GM21825 (cell line): Measurements from ENCODE around the gene ARHGAP28.

Experiments used
- ATAC-seq: cut with Tn5 transposase; IDR thresholded peaks from one replicate; pipeline ENCODE4 v1.9.1; 2021; ENCODE audit warnings: mild to moderate bottlenecking, moderate library complexity; ENCODE audit not compliant: unreplicated experiment

ARHGAP28 gene

DNA sequence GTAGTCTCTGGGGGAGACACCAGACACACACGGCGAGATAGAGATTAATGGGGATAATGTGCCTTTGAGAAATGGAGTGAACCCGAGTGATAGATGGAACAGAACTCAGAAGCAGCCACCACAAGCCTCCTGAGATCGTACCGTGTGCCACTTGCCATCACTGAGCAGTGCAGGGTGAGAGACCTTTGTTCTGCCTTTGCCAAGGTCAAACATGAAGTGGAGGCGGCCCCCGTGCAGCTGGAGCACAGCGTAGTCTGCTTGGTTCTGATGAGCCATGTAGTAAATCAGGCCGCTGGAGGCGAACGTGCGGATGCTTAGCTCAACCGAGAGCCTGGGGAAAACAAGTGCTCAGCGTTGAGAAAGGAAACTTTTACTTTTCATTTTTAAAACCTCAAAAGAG lies 221.1 kb downstream of the ARHGAP28 start:
- ATAC-seq = no peak

- no peak for ATAC-seq
Observed at GRCh38 chr18:6951336-6952090, 222.0 kb downstream of the ARHGAP28 start.

- ATAC-seq = no peak
Observed at GRCh38 chr18:6954501-6954900, 225.0 kb downstream of the ARHGAP28 start.

DNA sequence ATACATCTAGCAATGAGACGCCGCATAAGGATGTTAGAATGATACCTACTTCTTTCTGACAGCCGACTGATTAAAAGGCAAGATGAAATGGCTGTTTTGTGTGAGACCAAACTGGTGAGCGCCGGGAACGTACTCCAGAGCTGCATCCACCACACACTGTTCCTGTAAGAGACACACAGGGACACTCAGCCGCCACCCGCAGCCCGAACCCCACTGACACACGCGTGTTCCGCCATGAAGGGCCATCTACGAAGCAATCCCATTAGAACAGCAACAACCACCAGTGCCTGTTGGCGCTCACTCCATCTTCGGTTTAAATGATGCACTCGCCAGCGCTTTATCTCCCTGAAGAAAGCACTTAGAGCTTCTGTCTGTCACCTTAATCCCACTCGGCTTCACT lies 225.8 kb downstream of the ARHGAP28 start:
- no peak for ATAC-seq

GRCh38 chr18:6956495-6956894 lies 227.0 kb downstream of the ARHGAP28 start:
- no peak for ATAC-seq

GRCh38 chr18:6956999-6957398 lies 227.5 kb downstream of the ARHGAP28 start:
- no peak for ATAC-seq

DNA sequence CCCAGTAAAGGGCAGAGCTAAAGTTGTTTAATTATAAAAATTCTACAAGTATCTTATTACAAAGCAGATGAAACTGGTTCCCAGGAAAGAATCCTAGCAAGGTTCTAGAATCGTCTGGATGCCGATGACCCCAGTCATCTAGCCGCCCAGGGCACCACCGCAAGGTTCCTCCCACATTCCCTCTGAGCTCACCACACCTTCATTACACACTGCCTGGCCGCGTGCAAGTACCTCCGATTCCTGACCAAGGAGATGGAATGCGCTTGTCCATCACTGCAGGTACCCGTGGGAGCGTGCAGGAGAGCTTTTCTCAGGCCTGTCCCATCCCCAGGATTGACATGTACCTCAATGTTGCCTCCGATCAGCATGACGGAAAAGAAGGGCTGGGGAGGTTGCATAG lies 229.6 kb downstream of the ARHGAP28 start:
- ATAC-seq = no peak

- no peak for ATAC-seq
Observed at GRCh38 chr18:6960124-6960523, 230.6 kb downstream of the ARHGAP28 start.

GRCh38 chr18:6960656-6961055 lies 231.1 kb downstream of the ARHGAP28 start:
- ATAC-seq = no peak

GRCh38 chr18:6961331-6961730 lies 231.8 kb downstream of the ARHGAP28 start:
- no peak for ATAC-seq

DNA sequence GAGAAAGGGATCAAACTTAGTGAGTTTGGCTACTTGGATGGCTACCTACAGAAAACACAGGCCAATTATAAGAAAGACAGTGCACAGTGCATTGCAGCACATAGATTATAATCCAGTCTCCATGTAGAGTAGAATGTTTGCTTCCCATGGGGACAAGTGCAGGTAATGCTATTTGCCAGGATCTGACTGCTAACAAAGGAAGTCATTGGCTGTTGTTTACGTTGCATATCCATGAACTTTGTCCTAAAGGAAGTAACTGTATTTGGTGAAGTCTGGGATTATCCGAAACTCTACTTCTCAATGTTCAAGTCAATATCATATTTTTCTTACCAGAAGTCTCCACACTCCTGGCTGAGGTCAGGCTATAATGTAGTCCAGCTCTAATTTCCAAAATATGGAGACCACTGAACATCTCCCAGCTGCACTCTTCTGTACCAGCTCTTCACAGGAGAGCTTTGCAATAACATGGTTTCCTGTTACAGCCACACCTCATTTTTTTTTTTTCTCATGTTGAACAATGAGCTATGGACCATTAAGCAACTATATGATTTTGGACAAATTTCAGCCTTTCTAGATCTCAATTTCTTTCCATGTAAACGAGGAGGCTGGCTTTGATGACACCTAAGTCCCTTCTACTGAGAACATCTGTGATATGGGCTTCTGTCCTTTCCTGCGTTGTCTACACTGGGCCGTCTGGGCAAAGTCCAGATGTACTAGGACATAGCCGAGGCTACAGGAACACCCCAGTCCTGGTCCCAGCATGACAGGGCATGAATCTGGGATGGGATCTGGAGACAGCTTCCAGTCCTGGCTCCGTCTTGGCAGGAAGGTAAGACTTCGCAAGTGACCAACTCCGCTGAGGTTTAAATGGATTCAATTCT lies 233.3 kb downstream of the ARHGAP28 start:
- ATAC-seq = no peak

DNA sequence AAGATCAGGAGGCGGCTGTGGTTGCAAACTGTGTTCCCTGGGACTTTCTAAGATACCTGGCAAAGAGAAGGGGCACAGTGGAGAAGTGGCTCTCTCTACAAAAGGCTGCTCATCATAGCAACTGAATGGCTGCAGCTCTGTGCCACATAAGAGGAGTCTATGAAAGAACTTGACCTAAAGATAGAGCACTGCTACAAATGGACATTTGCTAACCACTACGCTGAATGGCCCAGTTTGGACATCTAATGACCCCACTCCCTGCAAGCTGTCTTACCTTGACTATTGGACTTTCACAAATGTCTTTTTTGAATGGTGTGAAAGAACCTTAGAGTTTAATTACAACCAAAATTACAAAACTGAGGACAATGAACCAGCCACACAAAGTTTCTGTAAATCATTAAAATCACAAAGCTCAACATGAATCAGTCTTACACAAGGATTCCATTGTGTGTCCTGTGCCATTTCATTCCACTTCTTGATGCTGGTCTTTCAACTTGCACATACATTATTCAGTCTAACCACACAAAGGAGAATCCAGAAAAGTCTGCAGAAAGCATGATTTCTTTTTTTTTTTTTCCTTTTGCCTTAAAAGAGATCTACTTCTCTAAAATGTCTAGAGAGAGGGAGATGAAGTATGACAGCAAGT lies 234.1 kb downstream of the ARHGAP28 start:
- no peak for ATAC-seq
